Heart left ventricle (tissue), 16 donors: Measurements from ENCODE around the gene AHSP. TPM values are rescaled to one million over a fixed set of nuclear protein-coding genes. Genes with fewer than 3 reads are reported as not detected.

ENCODE experiments used
- ATAC-seq, 4 donors: fragments of 200-7000 bp; cut with Tn5 transposase; one replicate each; pipeline ENCODE4 v1.9.1; 2020 to 2022; ENCODE audit warnings: moderate library complexity in 4 of 4, mild to moderate bottlenecking in 3 of 4, moderate number of reproducible peaks in 1 of 4
- DNase-seq, 5 donors: peaks; one replicate each; pipeline ENCODE4 v3.0.0-alpha.2; 2020
- H3K27ac ChIP-seq, 12 donors: fragments of 200-600 bp; sonication (generic) in 4 of 12; one replicate each; pipeline versions ENCODE4 v1.5.0 to v1.8.0; 2016 to 2022; ENCODE audit warnings: mild to moderate bottlenecking in 2 of 12
- H3K27me3 ChIP-seq, 9 donors: fragments of 200-600 bp; sonication (generic) in 2 of 9; one replicate each; pipeline versions ENCODE4 v1.5.1 to v1.8.0; 2016 to 2022; ENCODE audit warnings: mild to moderate bottlenecking in 3 of 9
- H3K36me3 ChIP-seq, 9 donors: fragments of 200-600 bp; sonication (generic) in 2 of 9; one replicate each; pipeline versions ENCODE4 v1.5.0 to v1.8.0; 2018 to 2022; ENCODE audit warnings: mild to moderate bottlenecking in 2 of 9
- H3K4me1 ChIP-seq, 12 donors: fragments of 200-600 bp; sonication (generic) in 4 of 12; one replicate each; pipeline versions ENCODE4 v1.5.0 to v1.8.0; 2016 to 2022; ENCODE audit warnings: mild to moderate bottlenecking in 3 of 12
- H3K4me3 ChIP-seq, 12 donors: fragments of 200-600 bp; sonication (generic) in 4 of 12; one replicate each; pipeline versions ENCODE4 v1.5.0 to v1.8.0; 2017 to 2022; ENCODE audit warnings: mild to moderate bottlenecking in 9 of 12, moderate library complexity in 4 of 12
- H3K9me3 ChIP-seq, 12 donors: fragments of 200-600 bp; sonication (generic) in 4 of 12; one replicate each; pipeline versions ENCODE4 v1.5.0 to v1.8.0; 2016 to 2022; ENCODE audit warnings: mild to moderate bottlenecking in 1 of 12
- CTCF ChIP-seq, 12 donors: fragments of 200-600 bp; sonication (generic) in 4 of 12; IDR thresholded peaks; one replicate each; pipeline versions ENCODE4 v1.5.0 to v1.8.0; 2018 to 2022; ENCODE audit warnings: antibody characterized with exemption in 12 of 12, mild to moderate bottlenecking in 5 of 12
- POLR2A ChIP-seq, 2 donors: fragments of 450-650 bp; IDR thresholded peaks; one replicate each; pipeline ENCODE4 v1.6.1; 2017; ENCODE audit warnings: antibody characterized with exemption in 2 of 2, mild to moderate bottlenecking in 2 of 2, moderate library complexity in 2 of 2
- WGBS, 4 donors: extraction: QIAGEN DNeasy Blood & Tissue Kit in 2 of 4; methylation state at CpG; one replicate each; pipeline versions ENCODE4 v1.1.5 to v1.1.7; 2013 to 2018; 5-methylcytosine and 5-hydroxymethylcytosine counted together
- intact Hi-C, 10 donors: fragments of 100-400 bp; cut with DNase I; formaldehyde crosslinking; loops; one replicate each; pipeline versions ENCODE4 v1.11.1 to v1.14.2; 2022
- polyA plus RNA-seq, 2 donors: library from polyadenylated mRNA; stranded (reverse); fragments of 200-250 nt; gene quantifications; one replicate each; pipeline ENCODE4 v1.2.3, GENCODE V29; 2013
- total RNA-seq, 9 donors: library from RNA; depleted of rRNA in 2 of 9; stranded (reverse); fragments of >200 nt in 2 of 9; fragmentation: NEBNext Ultra II Directional in 3 of 9; extraction: Animal tissue kit (Norgen Biotek cat#: 25700) in 3 of 9; gene quantifications; one replicate each; pipeline versions ENCODE4 v1.1.0 to v1.2.4, GENCODE V29; 2016 to 2023
- donor health status: ischemic (EF 13 %, LVEDD 7.1; RV severe dilation, severe dysfunction).
- donor health status: healthy with polysubstance abuse.
- donor health status: DM: no; HTN: yes; CAD: no.
- donor health status: DM: no; HTN: no; CAD: no.
- donor health status: ischemic (EF 25% LVEDD 6.9; RV normal size, moderate dysfunction).
- donor health status: ischemic (EF 25% LVEDD 5.7; RV mildly dilated, moderate dysfunction).
- donor health status: healthy.
- donor health status: DM: yes; HTN: yes; CAD: no.
- donor health status: ischemic (EF 35%, LVEDD 5.7; RV mildly dilated, moderate dysfunction).
- donor health status: nonischemic (EF 11% LVEDD 7.7; RV severe dilation, severe dysfunction).
- donor health status: DM: yes; HTN: yes; CAD: no.
- donor health status: PGD.
- donor health status: ischemic (EF 29% LVEDD 5.4; RV normal size, mild dysfunction).
- donor health status: nonischemic (EF 23%, LVEDD 6.1; RV moderate dilation, normal function).

Gene AHSP
- total and polyA plus RNA-seq, 11 donors: 2.2 TPM; not detected in 10

DNA sequence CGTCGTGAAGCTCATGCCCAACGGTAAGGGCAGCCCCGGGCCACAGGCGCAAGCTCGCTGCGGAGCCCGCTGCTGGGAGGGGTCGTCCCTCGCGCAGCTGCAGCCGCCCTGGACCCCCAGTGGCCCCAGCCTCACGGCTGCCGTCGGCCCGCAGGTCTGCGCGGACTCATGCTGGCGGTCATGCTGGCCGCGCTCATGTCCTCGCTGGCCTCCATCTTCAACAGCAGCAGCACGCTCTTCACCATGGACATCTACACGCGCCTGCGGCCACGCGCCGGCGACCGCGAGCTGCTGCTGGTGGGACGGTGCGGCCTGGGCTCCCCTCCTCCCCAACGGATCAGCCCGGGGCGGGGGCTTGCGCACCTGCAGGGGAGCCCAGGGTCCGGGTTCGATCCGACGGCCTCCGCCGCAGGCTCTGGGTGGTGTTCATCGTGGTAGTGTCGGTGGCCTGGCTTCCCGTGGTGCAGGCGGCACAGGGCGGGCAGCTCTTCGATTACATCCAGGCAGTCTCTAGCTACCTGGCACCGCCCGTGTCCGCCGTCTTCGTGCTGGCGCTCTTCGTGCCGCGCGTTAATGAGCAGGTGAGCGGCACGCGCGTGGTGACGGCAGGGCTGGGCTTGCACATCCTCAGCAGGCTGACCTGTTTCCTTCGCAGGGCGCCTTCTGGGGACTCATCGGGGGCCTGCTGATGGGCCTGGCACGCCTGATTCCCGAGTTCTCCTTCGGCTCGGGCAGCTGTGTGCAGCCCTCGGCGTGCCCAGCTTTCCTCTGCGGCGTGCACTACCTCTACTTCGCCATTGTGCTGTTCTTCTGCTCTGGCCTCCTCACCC lies 39.0 kb upstream of the AHSP start:
- H3K4me3 ChIP-seq: peak overlapping the region in 10 of 12 donors; percentile 54 to 68 (median 60)
- H3K4me1 ChIP-seq: peaks cover 8 to 22% (median 17%) of the 10 kb centered on the region in 12 donors
- H3K27me3 ChIP-seq: peaks cover 0 to 23% (median 7%) of the 10 kb centered on the region in 9 donors
- H3K9me3 ChIP-seq: no peaks in the 10 kb centered on the region
- WGBS, 4 donors: 33 to 60% (median 43%) methylated on average over 35 to 77 of the region's 77 CpGs
- ATAC-seq (peak in 2 of 4 donors; percentile 8 to 27), DNase-seq (peak in 1 of 5 donors; percentile 72)
- no peak overlapping the region for H3K27ac ChIP-seq
- H3K36me3 ChIP-seq: peaks cover 0 to 40% (median 32%) of the 10 kb centered on the region in 9 donors
- TF ChIP-seq POLR2A (IDR thresholded peaks at IDR 0.05): no peak
- no peak for TF ChIP-seq CTCF (IDR thresholded peaks at IDR 0.05)
- intact Hi-C loops: loop anchor here in 1 of 10 donors (10.0 kb wide), 1 partner anchor 216 kb away; no protein-coding TSS in a partner anchor

DNA sequence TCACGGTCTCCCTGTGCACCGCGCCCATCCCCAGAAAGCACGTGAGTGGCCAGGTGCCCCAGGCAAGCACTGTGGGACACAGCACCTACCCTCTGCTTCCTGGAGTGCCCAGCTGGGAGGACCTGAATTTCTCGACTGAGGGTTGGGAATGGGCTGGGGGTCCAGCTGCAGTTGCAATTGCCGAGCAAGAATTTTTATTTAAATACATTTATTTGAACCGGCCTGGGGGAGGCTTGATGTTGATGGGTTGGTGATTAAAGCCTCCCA lies 38.5 kb upstream of the AHSP start:
- H3K4me1 ChIP-seq: peaks cover 8 to 22% (median 17%) of the 10 kb centered on the region in 12 donors
- DNase-seq (no peak), ATAC-seq (peak in 2 of 4 donors; percentile 1 to 2)
- no peak overlapping the region for H3K27ac ChIP-seq
- no peak overlapping the region for H3K4me3 ChIP-seq
- no peak for TF ChIP-seq POLR2A (IDR thresholded peaks at IDR 0.05)
- peaks cover 0 to 23% (median 7%) of the 10 kb centered on the region in 9 donors for H3K27me3 ChIP-seq
- WGBS, 4 donors: 85 to 94% (median 89%) methylated on average over 7 of the region's 7 CpGs
- H3K9me3 ChIP-seq: no peaks in the 10 kb centered on the region
- intact Hi-C loops: loop anchor here in 1 of 10 donors (10.0 kb wide), 1 partner anchor 216 kb away; no protein-coding TSS in a partner anchor
- peaks cover 0 to 45% (median 37%) of the 10 kb centered on the region in 9 donors for H3K36me3 ChIP-seq

- intact Hi-C loops: loop anchor here in 1 of 10 donors (10.0 kb wide), 1 partner anchor 215 kb away; no protein-coding TSS in a partner anchor
- ATAC-seq (peak in 2 of 4 donors; percentile 2 to 5), DNase-seq (no peak)
- peaks cover 0 to 52% (median 44%) of the 10 kb centered on the region in 9 donors for H3K36me3 ChIP-seq
- no peak overlapping the region for H3K4me3 ChIP-seq
- no peaks in the 10 kb centered on the region for H3K9me3 ChIP-seq
- H3K4me1 ChIP-seq: peaks cover 8 to 22% (median 17%) of the 10 kb centered on the region in 12 donors
- TF ChIP-seq CTCF (IDR thresholded peaks at IDR 0.05) (no peak), POLR2A (IDR thresholded peaks at IDR 0.05) (no peak)
- peaks cover 0 to 23% (median 7%) of the 10 kb centered on the region in 9 donors for H3K27me3 ChIP-seq
- H3K27ac ChIP-seq: no peak overlapping the region
- WGBS, 4 donors: 88 to 92% (median 89%) methylated on average over 18 to 22 of the region's 22 CpGs
Measured at GRCh38 chr16:31489616-31490584, 37.8 kb upstream of the AHSP start.

GRCh38 chr16:31491778-31492418 lies 35.8 kb upstream of the AHSP start:
- Histone ChIP-seq H3K27me3 (peaks cover 0 to 12% (median 3%) of the 10 kb centered on the region in 9 donors), H3K9me3 (no peaks in the 10 kb centered on the region), H3K27ac (no peak overlapping the region), H3K36me3 (peaks cover 2 to 72% (median 63%) of the 10 kb centered on the region in 9 donors), H3K4me1 (peaks cover 8 to 20% (median 17%) of the 10 kb centered on the region in 12 donors), H3K4me3 (no peak overlapping the region)
- DNase-seq: no peak
- intact Hi-C loops: no loop called here
- no peak for ATAC-seq
- 94 to 97% (median 96%) methylated on average over 8 of the region's 8 CpGs for WGBS, 4 donors
- TF ChIP-seq CTCF (IDR thresholded peaks at IDR 0.05): no peak
- TF ChIP-seq POLR2A (IDR thresholded peaks at IDR 0.05): no peak
